Measurements from ENCODE around the gene TP53INP2. TPM values are rescaled to one million over a fixed set of nuclear protein-coding genes. Genes with fewer than 3 reads are reported as not detected.

TP53INP2 gene
- total and polyA plus RNA-seq, 2 donors (not counting 1 experiment from before 2014, with no cell fraction given) = 7.7 to 14.7 TPM

DNA sequence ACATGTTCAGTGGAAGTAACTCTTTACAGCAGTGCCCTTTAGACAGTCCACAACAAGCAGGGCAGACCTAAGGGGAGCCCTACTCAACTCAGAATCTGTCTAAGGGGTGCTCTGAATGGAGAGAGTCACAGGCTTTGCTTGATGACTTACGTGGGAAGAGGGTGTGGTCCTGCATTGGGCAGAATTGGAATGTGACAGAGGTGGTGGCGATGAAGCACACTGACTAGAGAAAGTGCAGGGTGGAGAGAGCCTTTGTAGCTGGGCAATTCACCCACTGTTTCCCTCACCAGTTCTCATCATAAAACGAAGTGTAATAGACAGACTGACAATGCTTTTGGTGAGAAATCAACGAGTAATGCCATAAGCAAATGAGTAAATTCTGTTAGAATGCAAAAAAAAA lies 11.2 kb downstream of the TP53INP2 start:
- H3K4me2 ChIP-seq (replicated peaks; ENCODE audit: low read depth, low read length, poor library complexity, severe bottlenecking) = no peak overlapping the region
- no peaks in the 10 kb centered on the region for H3K9me3 ChIP-seq (ENCODE audit: control extremely low read depth in 1 of 3, control insufficient read depth in 2 of 3, insufficient read depth in 1 of 3, low read length in 2 of 3)
- no peak overlapping the region for H3K27ac ChIP-seq (ENCODE audit: low read length in 2 of 2)
- H3K4me3 Mint-ChIP-seq = no peak overlapping the region
- POLR2A ChIA-PET = interaction anchor here (0.7 kb wide), 1 partner anchor 57 kb away, joined by 6 read pairs; no protein-coding TSS in a partner anchor
- peaks cover 2 to 9% of the 10 kb centered on the region in 2 donors for H3K4me1 ChIP-seq (ENCODE audit: control insufficient read depth in 2 of 2, insufficient read depth in 2 of 2, low read length in 2 of 2)
- ATAC-seq (ENCODE audit: low read depth) = no peak
- TF ChIP-seq CTCF (IDR thresholded peaks at IDR 0.05) (no peak), EZH2 (IDR thresholded peaks at IDR 0.05; ENCODE audit: borderline replicate concordance, insufficient read depth, low read depth, low read length, poor library complexity, severe bottlenecking) (no peak)
- H3K4me1 Mint-ChIP-seq = peaks cover 20% of the 10 kb centered on the region
- intact Hi-C loops (cut with micrococcal nuclease) = no loop called here
- 100% methylated on average over 2 of the region's 4 CpGs for WGBS (ENCODE audit: insufficient coverage)
- no peaks in the 10 kb centered on the region for H3K27me3 Mint-ChIP-seq
- no peak for DNase-seq
- H3K27ac Mint-ChIP-seq = no peak overlapping the region
- H3K4me3 ChIP-seq (ENCODE audit: control extremely low read depth in 1 of 5, extremely low read depth in 1 of 5, insufficient read depth in 1 of 5, low read depth in 2 of 5, low read length in 4 of 5) = no peak overlapping the region
- no peaks in the 10 kb centered on the region for H3K9me3 Mint-ChIP-seq (ENCODE audit: insufficient read depth)
- H3K36me3 ChIP-seq (replicated peaks in 1 of 2; ENCODE audit: control extremely low read depth in 1 of 2, control insufficient read depth in 1 of 2, extremely low read depth in 1 of 2, insufficient read depth in 2 of 2, low read length in 1 of 2) = peaks cover 0 to 9% of the 10 kb centered on the region in 2 experiments
- H2AFZ ChIP-seq (ENCODE audit: insufficient read depth, low read depth, low read length, poor library complexity, severe bottlenecking) = no peak overlapping the region
- peaks cover 4% of the 10 kb centered on the region for H4K20me1 ChIP-seq (ENCODE audit: control insufficient read depth, insufficient read depth, low read length, poor library complexity, severe bottlenecking)
- no peaks in the 10 kb centered on the region for H3K27me3 ChIP-seq (replicated peaks in 1 of 4; ENCODE audit: control extremely low read depth in 1 of 4, control insufficient read depth in 3 of 4, insufficient read depth in 4 of 4, low read length in 3 of 4)
- H3K9ac ChIP-seq (ENCODE audit: low read length) = no peak overlapping the region
- H3K79me2 ChIP-seq (ENCODE audit: control insufficient read depth, insufficient read depth, low read length) = no peaks in the 10 kb centered on the region
- CTCF ChIA-PET = interaction anchor here (0.5 to 1.6 kb wide), 2 partner anchors 52 to 679 kb away, joined by 3 read pairs; no protein-coding TSS in a partner anchor

GRCh38 chr20:34716921-34717229 lies 12.7 kb downstream of the TP53INP2 start:
- Mint-ChIP-seq H3K27ac (no peak overlapping the region), H3K4me1 (peaks cover 18% of the 10 kb centered on the region), H3K9me3 (ENCODE audit: insufficient read depth) (no peaks in the 10 kb centered on the region), H3K4me3 (no peak overlapping the region), H3K27me3 (no peaks in the 10 kb centered on the region)
- H3K4me1 ChIP-seq (ENCODE audit: control insufficient read depth in 2 of 2, insufficient read depth in 2 of 2, low read length in 2 of 2) = peaks cover 0 to 5% of the 10 kb centered on the region in 2 donors
- no peaks in the 10 kb centered on the region for H3K9me3 ChIP-seq (ENCODE audit: control extremely low read depth in 1 of 3, control insufficient read depth in 2 of 3, insufficient read depth in 1 of 3, low read length in 2 of 3)
- ATAC-seq (ENCODE audit: low read depth) (no peak), DNase-seq (no peak)
- no peaks in the 10 kb centered on the region for H3K79me2 ChIP-seq (ENCODE audit: control insufficient read depth, insufficient read depth, low read length)
- no peak overlapping the region for H3K4me2 ChIP-seq (replicated peaks; ENCODE audit: low read depth, low read length, poor library complexity, severe bottlenecking)
- no peaks in the 10 kb centered on the region for H3K27me3 ChIP-seq (replicated peaks in 1 of 4; ENCODE audit: control extremely low read depth in 1 of 4, control insufficient read depth in 3 of 4, insufficient read depth in 4 of 4, low read length in 3 of 4)
- H3K27ac ChIP-seq (ENCODE audit: low read length in 2 of 2) = no peak overlapping the region
- intact Hi-C loops (cut with micrococcal nuclease) = no loop called here
- peaks cover 0 to 12% of the 10 kb centered on the region in 2 experiments for H3K36me3 ChIP-seq (replicated peaks in 1 of 2; ENCODE audit: control extremely low read depth in 1 of 2, control insufficient read depth in 1 of 2, extremely low read depth in 1 of 2, insufficient read depth in 2 of 2, low read length in 1 of 2)
- no peak overlapping the region for H3K9ac ChIP-seq (ENCODE audit: low read length)
- POLR2A ChIA-PET = no interaction called here
- H3K4me3 ChIP-seq (ENCODE audit: control extremely low read depth in 1 of 5, extremely low read depth in 1 of 5, insufficient read depth in 1 of 5, low read depth in 2 of 5, low read length in 4 of 5) = no peak overlapping the region
- CTCF ChIA-PET = interaction anchor here (0.7 to 1.2 kb wide), 2 partner anchors 9 to 1874 kb away, joined by 3 read pairs; no protein-coding TSS in a partner anchor
- no peak overlapping the region for H2AFZ ChIP-seq (ENCODE audit: insufficient read depth, low read depth, low read length, poor library complexity, severe bottlenecking)
- 100% methylated on average over 1 of the region's 2 CpGs for whole genome bisulfite sequencing (ENCODE audit: insufficient coverage)
- TF ChIP-seq EZH2 (IDR thresholded peaks at IDR 0.05; ENCODE audit: borderline replicate concordance, insufficient read depth, low read depth, low read length, poor library complexity, severe bottlenecking) = no peak
- no peak for TF ChIP-seq CTCF (IDR thresholded peaks at IDR 0.05)
- no peaks in the 10 kb centered on the region for H4K20me1 ChIP-seq (ENCODE audit: control insufficient read depth, insufficient read depth, low read length, poor library complexity, severe bottlenecking)
